ENCODE measurements around the gene TIMM50. TPM values are rescaled to one million over a fixed set of nuclear protein-coding genes. Genes with fewer than 3 reads are reported as not detected.
A peak's percentile ranks its signal among the peaks of the same experiment; 100 is the strongest.

TIMM50 gene
- total and polyA plus RNA-seq, 2 of the 13 experiments (the other 11 are each of a cell fraction or from before 2014, with no cell fraction given) = 91.1 to 92.5 TPM

DNA sequence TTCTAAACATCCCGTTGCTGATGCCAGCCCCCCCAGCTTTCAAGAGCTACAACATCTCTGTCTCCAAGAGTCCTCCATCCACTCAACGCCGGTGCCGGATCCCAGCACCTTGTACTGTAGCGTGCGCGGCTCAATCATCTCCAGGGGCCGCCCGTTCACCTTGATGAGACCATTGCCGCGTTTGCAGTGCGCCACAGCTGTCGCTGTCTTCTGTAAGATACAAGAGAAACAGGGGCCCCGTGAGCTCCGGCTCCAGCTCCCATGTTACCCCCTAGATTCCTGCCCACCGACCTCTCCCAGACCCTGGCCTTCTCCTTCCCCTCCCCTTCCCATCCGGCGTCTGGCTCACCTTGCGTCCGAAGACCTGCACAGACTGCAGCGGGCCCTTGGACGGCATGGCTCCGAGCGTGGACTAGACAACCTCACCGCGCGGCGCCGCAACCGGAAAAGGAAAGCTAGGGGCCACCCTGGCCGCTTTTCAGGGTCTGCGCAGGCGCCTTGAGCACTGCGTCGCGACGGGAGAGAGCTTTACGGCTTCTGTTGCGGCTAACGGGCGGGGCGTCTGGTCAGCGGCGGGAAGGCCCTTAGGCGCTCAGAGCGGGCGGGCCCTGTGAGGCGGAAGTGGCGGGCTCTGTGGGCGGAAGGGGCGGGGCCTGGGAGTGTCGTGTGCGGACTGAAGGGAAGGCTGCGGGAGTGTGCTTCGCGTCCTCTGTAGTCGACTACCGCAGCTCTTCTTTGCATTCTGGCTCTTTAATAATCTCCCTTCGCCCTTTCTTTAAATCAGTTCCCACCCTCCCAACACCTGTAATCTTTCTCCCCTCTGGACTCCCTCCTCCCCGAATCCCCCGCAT, 44.9 kb upstream of the TIMM50 start, which contains the start of gene RPS16 (continued):
- TF ChIP-seq ZNF800 (CRISPR knock-in tag; IDR thresholded peaks at IDR 0.05) (no peak), ZNF18 (CRISPR knock-in tag; IDR thresholded peaks at IDR 0.05; ENCODE audit: insufficient replicate concordance) (peak; percentile 69), STAT5B (CRISPR knock-in tag; IDR thresholded peaks at IDR 0.05) (no peak), ZNF841 (CRISPR knock-in tag; IDR thresholded peaks at IDR 0.05; ENCODE audit: borderline replicate concordance) (peak; percentile 69; the same call in 1 of the 2 replicates), ZNF12 (CRISPR knock-in tag; IDR thresholded peaks at IDR 0.05) (peak; percentile 66; the same call in 1 of the 2 replicates), ZNF782 (CRISPR knock-in tag; IDR thresholded peaks at IDR 0.05; ENCODE audit: borderline replicate concordance) (peak; percentile 86; the same call in 1 of the 2 replicates), ZNF367 (CRISPR knock-in tag; IDR thresholded peaks at IDR 0.05; ENCODE audit: borderline replicate concordance) (0 out of 2 replicates have a peak, but pooled peaks have one; percentile 68), REPIN1 (CRISPR knock-in tag; IDR thresholded peaks at IDR 0.05; ENCODE audit: borderline replicate concordance, low read depth) (peak; percentile 87), YEATS4 (CRISPR knock-in tag; IDR thresholded peaks at IDR 0.05; ENCODE audit: borderline replicate concordance) (peak; percentile 96), ZNF331 (CRISPR knock-in tag; IDR thresholded peaks at IDR 0.05) (peak; percentile 82), ATRX (CRISPR knock-in tag; IDR thresholded peaks at IDR 0.05; ENCODE audit: borderline replicate concordance) (no peak), REXO4 (CRISPR knock-in tag; IDR thresholded peaks at IDR 0.05; ENCODE audit: borderline replicate concordance) (no peak), ZBTB26 (CRISPR knock-in tag; IDR thresholded peaks at IDR 0.05; ENCODE audit: borderline replicate concordance) (peak; percentile 82), SUZ12 (IDR thresholded peaks at IDR 0.05; ENCODE audit: low read depth, low read length) (no peak), TEF (CRISPR knock-in tag; IDR thresholded peaks at IDR 0.05) (no peak), ZFAT (CRISPR knock-in tag; conservative IDR thresholded peaks at IDR 0.05) (no peak), MTF2 (CRISPR knock-in tag; IDR thresholded peaks at IDR 0.05; ENCODE audit: borderline replicate concordance) (no peak), ZNF766 (CRISPR knock-in tag; IDR thresholded peaks at IDR 0.05; ENCODE audit: borderline replicate concordance) (no peak)
- TF ChIP-seq, protein P1, sequence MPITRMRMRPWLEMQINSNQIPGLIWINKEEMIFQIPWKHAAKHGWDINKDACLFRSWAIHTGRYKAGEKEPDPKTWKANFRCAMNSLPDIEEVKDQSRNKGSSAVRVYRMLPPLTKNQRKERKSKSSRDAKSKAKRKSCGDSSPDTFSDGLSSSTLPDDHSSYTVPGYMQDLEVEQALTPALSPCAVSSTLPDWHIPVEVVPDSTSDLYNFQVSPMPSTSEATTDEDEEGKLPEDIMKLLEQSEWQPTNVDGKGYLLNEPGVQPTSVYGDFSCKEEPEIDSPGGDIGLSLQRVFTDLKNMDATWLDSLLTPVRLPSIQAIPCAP (CRISPR knock-in tag; IDR thresholded peaks at IDR 0.05; ENCODE audit: low read depth) = 0 out of 2 replicates have a peak, but pooled peaks have one; percentile 64
- TF ChIP-seq, protein P2, sequence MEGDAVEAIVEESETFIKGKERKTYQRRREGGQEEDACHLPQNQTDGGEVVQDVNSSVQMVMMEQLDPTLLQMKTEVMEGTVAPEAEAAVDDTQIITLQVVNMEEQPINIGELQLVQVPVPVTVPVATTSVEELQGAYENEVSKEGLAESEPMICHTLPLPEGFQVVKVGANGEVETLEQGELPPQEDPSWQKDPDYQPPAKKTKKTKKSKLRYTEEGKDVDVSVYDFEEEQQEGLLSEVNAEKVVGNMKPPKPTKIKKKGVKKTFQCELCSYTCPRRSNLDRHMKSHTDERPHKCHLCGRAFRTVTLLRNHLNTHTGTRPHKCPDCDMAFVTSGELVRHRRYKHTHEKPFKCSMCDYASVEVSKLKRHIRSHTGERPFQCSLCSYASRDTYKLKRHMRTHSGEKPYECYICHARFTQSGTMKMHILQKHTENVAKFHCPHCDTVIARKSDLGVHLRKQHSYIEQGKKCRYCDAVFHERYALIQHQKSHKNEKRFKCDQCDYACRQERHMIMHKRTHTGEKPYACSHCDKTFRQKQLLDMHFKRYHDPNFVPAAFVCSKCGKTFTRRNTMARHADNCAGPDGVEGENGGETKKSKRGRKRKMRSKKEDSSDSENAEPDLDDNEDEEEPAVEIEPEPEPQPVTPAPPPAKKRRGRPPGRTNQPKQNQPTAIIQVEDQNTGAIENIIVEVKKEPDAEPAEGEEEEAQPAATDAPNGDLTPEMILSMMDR (CRISPR knock-in tag; IDR thresholded peaks at IDR 0.05) = peak; percentile 18; the same call in 1 of the 2 replicates

All from HepG2 (cell line).